Right cardiac atrium (tissue), 5 donors: ENCODE results near the gene REEP2. TPM values are rescaled to one million over a fixed set of nuclear protein-coding genes. Genes with fewer than 3 reads are reported as not detected.

Experiments used
- ATAC-seq, 2 donors: fragments of 200-7000 bp; cut with Tn5 transposase; one replicate each; pipeline versions ENCODE4 v1.8.0 to v1.9.1; 2020; ENCODE audit warnings: moderate library complexity in 2 of 2, mild to moderate bottlenecking in 1 of 2
- DNase-seq, 3 donors: peaks; one replicate each; pipeline ENCODE4 v3.0.0-alpha.2; 2020
- H3K27ac ChIP-seq: one replicate; pipeline ENCODE4 v1.5.1; 2013; ENCODE audit warnings: mild to moderate bottlenecking, low read length, control low read depth, moderate library complexity
- H3K27me3 ChIP-seq: one replicate; pipeline ENCODE4 v1.6.1; 2013; ENCODE audit not compliant: control insufficient read depth, insufficient read depth
- H3K4me1 ChIP-seq: one replicate; pipeline ENCODE4 v1.6.1; 2013; ENCODE audit warnings: low read length; ENCODE audit not compliant: control insufficient read depth, insufficient read depth
- H3K4me3 ChIP-seq: one replicate; pipeline ENCODE4 v1.5.1; 2013; ENCODE audit warnings: low read length, control low read depth
- H3K9me3 ChIP-seq: one replicate; pipeline ENCODE4 v1.6.1; 2013; ENCODE audit warnings: low read length; ENCODE audit not compliant: control insufficient read depth
- WGBS: extraction: QIAGEN DNeasy Blood & Tissue Kit; methylation state at CpG from one replicate; pipeline ENCODE4 v1.1.7; 2013; 5-methylcytosine and 5-hydroxymethylcytosine counted together
- intact Hi-C, 4 donors: fragments of 100-400 bp; cut with DNase I; formaldehyde crosslinking; loops; one replicate each; pipeline versions ENCODE4 v1.11.0 to v1.14.0; 2022 to 2023
- polyA plus RNA-seq: library from polyadenylated mRNA; stranded (reverse); fragments of 200-250 nt; gene quantifications from one replicate; pipeline ENCODE4 v1.2.3, GENCODE V29; 2013
- total RNA-seq, 4 donors: library from RNA; stranded (reverse); fragmentation: NEBNext Ultra II Directional; extraction: Animal tissue kit (Norgen Biotek cat#: 25700); gene quantifications; one replicate each; pipeline ENCODE4 v1.2.1, GENCODE V29; 2021
- donor health status: healthy with polysubstance abuse.
- donor health status: DM: no; HTN: yes; CAD: no.
- donor health status: DM: no; HTN: no; CAD: no.
- donor health status: DM: no; HTN: yes; CAD: no; lungs with severe emphysema.
- donor health status: DM: yes; HTN: yes; CAD: no.

The REEP2 gene
- total and polyA plus RNA-seq, 5 donors: 29.9 to 58.9 (median 38.7) TPM

DNA sequence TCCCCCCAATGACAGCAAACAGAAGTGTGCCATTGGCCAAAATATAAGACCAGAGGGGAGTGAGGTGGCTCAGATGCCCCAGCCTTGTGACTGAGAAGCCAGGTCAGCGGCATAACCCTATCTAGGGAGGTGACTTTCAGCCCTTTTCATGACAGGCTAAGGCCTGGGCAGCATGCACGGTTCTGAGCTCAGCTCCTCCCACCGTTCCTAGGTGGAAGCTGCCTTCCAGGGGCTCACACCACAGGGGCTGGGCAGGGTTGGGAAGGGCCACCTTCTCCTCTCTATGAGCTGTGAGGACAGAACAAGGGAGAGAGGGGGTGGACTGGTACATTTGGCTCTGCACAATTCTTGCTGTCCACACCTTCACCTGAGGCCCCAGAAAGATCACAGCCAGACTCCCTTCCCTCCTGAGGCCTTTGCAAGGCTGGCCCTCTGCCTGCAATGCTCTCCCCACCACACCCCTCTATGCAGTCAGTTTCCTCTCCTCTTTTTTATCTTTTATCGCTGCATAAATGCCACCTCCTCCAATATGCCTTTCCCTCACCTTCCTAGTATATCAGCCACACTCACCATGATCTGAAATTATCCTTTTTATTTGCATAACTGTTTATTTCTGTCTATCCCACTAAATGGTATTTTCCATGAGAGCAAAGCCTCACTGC is 21.3 kb downstream of the REEP2 start:
- intact Hi-C loops: loop anchor here in 1 of 4 donors (10.0 kb wide), 1 partner anchor 85 kb away; the partner anchor contains the start of gene ETF1
- WGBS: 68% methylated on average over 4 of the region's 4 CpGs
- no peak overlapping the region for H3K4me3 ChIP-seq

DNA sequence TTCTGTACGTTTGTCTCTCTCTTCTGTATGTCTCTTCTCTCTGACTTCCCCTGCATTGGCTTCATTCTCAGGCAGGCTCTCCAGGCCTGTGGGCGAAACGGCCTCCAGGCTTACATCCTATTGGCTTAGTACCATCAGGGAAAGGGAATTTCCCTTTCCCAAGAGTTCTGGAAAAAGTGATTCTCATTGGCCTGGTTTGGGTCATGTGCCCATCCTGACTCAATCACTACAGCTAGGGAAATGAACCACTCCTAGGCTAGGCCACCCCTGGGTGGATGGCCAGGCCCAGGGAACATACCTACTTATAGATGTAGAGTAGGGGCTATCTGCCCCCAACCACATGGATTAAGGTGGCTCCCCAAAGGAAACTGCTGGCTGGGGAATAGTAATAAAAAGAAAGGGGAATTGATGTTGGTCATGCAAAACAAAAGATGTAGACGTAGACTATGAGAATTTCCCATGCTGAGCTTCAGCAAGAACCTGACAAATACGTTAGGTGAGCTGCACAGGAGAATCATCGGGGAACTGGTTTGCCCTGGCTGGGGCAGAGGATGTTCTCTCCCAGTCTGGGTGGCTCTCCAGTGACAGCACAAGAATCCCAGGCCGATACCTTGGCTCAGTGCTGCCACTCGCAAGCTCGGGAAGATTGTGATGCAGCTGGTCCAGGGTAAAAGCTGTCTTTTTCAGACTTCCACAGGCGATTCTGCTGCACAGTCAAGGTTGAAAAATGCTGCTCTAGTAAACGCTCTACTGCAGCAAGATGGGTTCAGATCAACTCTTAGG is 22.7 kb downstream of the REEP2 start:
- no peak overlapping the region for H3K27ac ChIP-seq
- WGBS: 72% methylated on average over 11 of the region's 11 CpGs
- H3K4me1 ChIP-seq: peaks cover 10% of the 10 kb centered on the region
- DNase-seq: peak; percentile 50 to 59 (median 58)
- no peak for ATAC-seq
- no peaks in the 10 kb centered on the region for H3K9me3 ChIP-seq
- intact Hi-C loops: loop anchor here in 1 of 4 donors (10.0 kb wide), 1 partner anchor 83 kb away; the partner anchor contains the start of gene ETF1
- no peaks in the 10 kb centered on the region for H3K27me3 ChIP-seq
- H3K4me3 ChIP-seq: no peak overlapping the region

More for the DNA sequence above, 21.3 kb downstream of the REEP2 start:
- DNase-seq: no peak
- Histone ChIP-seq H3K9me3 (no peaks in the 10 kb centered on the region), H3K27me3 (no peaks in the 10 kb centered on the region), H3K4me1 (peaks cover 10% of the 10 kb centered on the region), H3K27ac (no peak overlapping the region)
- ATAC-seq: no peak

DNA sequence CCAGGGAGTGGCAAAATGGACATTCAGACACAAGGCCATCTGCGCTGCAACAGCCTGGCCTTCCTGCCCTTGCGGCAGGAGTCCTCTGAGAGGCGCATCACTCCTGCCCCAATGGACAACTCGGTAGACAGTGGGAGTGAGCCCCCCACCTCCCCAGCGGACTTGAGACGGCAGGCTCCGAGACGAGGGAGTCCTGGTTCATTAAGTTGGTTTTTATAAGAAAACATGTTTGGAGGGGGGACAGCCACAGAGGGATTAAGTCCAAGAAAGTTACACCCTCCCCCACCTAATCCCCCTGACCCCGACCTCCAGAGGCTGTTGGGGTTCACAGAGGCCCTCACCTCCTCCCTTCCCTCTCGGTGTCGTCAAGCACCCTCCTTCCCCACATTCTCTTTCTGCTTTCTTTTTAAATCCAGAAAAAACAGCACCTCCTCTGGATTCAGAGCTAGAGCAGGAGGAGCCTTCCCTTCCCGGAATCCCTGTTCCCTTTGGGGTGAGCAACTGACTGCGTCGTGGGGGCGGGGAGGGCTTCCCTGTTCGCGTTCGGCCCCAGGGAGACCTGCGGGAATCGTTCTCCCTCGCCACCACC is 24.7 kb downstream of the REEP2 start:
- intact Hi-C loops: loop anchor here in 1 of 4 donors (10.0 kb wide), 1 partner anchor 81 kb away; the partner anchor contains the start of gene ETF1
- WGBS: 16% methylated on average over 21 of the region's 21 CpGs
- Histone ChIP-seq H3K9me3 (no peaks in the 10 kb centered on the region), H3K4me3 (peak overlapping the region; percentile 85), H3K27ac (peak overlapping the region; percentile 76), H3K27me3 (no peaks in the 10 kb centered on the region), H3K4me1 (peaks cover 5% of the 10 kb centered on the region)
- no peak for ATAC-seq
- peak in 1 of 3 donors; percentile 77 for DNase-seq

DNA sequence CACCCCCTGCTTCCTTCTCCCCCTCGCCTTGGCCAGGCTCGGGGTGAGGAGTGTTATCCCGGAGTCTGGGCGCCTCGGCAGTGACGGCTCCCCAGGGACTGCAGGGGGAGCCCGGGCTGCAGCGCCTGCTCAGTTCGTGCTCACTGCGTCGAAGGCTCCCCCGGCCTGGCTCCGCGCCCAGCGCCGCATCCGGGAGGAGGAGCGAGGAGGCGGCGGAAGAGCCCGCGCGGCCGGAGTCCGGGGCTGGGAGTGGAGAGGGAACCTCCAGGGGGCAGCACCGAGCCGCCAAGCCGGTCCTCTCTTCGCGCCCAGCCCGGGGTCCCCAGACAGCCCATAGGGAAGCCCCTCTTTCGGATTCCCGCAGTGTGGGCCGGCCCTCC is 25.1 kb downstream of the REEP2 start:
- Histone ChIP-seq H3K27ac (peak overlapping the region; percentile 97), H3K27me3 (no peaks in the 10 kb centered on the region), H3K4me1 (peaks cover 2% of the 10 kb centered on the region), H3K4me3 (peak overlapping the region; percentile 85), H3K9me3 (no peaks in the 10 kb centered on the region)
- intact Hi-C loops: loop anchor here in 1 of 4 donors (10.0 kb wide), 1 partner anchor 81 kb away; the partner anchor contains the start of gene ETF1
- peak; percentile 97 to 99 (median 99) for DNase-seq
- WGBS: 0% methylated on average over 34 of the region's 34 CpGs
- ATAC-seq: peak; percentile 81 to 88

DNA sequence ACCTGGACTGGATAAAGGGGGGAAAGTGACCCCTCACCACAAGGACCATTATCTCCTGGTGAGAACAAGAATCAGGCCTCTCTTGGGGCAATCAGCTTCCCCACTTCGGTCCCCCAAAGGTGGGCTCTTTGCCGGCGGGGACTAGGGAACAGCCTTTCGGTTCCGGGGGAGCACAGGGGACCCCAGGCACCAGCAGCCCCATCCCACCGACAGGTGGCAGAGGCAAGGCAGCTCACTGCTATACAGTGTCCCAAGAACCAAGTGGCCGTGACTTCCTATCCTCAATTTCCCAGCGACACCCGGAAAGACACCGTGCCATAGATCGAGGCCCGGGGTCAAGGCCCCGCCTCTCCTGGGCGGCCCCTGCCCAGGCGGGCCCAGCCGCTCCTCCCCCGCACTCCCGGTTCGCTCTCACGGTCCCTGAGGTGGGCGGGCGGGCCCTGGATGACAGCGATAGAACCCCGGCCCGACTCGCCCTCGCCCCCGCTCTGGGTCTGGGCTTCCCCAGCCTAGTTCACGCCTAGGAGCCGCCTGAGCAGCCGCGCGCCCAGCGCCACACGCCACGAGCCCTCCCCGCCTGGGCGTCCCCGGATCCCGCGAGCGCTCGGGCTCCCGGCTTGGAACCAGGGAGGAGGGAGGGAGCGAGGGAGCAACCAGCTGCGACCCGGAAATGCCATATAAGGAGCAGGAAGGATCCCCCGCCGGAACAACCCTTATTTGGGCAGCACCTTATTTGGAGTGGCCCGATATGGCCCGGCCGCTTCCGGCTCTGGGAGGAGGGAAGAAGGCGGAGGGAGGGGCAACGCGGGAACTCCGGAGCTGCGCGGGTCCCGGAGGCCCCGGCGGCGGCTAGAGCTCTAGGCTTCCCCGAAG is 25.8 kb downstream of the REEP2 start:
- no peaks in the 10 kb centered on the region for H3K9me3 ChIP-seq
- peaks cover 2% of the 10 kb centered on the region for H3K4me1 ChIP-seq
- no peaks in the 10 kb centered on the region for H3K27me3 ChIP-seq
- ATAC-seq (peak; percentile 89 to 92), DNase-seq (peak; percentile 96 to 98 (median 97))
- peak overlapping the region; percentile 97 for H3K27ac ChIP-seq
- intact Hi-C loops: loop anchor here in 2 of 4 donors (5.0 to 10.0 kb wide), 2 partner anchors 38 to 80 kb away; partner anchors contain the start of gene ETF1 (in 1 of the 2)
- under 1% methylated on average over 64 of the region's 64 CpGs for WGBS
- peak overlapping the region; percentile 85 for H3K4me3 ChIP-seq

DNA sequence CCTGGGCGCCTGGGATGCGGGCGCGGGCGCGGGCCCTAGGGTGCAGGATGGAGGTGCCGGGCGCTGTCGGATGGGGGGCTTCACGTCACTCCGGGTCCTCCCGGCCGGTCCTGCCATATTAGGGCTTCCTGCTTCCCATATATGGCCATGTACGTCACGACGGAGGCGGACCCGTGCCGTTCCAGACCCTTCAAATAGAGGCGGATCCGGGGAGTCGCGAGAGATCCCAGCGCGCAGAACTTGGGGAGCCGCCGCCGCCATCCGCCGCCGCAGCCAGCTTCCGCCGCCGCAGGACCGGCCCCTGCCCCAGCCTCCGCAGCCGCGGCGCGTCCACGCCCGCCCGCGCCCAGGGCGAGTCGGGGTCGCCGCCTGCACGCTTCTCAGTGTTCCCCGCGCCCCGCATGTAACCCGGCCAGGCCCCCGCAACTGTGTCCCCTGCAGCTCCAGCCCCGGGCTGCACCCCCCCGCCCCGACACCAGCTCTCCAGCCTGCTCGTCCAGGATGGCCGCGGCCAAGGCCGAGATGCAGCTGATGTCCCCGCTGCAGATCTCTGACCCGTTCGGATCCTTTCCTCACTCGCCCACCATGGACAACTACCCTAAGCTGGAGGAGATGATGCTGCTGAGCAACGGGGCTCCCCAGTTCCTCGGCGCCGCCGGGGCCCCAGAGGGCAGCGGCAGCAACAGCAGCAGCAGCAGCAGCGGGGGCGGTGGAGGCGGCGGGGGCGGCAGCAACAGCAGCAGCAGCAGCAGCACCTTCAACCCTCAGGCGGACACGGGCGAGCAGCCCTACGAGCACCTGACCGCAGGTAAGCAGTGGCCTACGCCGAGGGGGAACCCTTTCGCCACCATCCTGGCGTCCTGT is 26.6 kb downstream of the REEP2 start, which contains the start of gene EGR1:
EGR1 (plus strand) TSS at position 219 of the 864 bp plus-strand sequence; CDS start at position 502, 283 bp downstream.
- no peaks in the 10 kb centered on the region for H3K9me3 ChIP-seq
- H3K27ac ChIP-seq: peak within 1 kb of the TSS; percentile 97
- under 1% methylated on average over 85 of the region's 85 CpGs for WGBS
- DNase-seq (peak; percentile 95 to 98 (median 97)), ATAC-seq (peak; percentile 73 to 80)
- H3K4me1 ChIP-seq: peaks cover 2% of the 10 kb centered on the region
- H3K27me3 ChIP-seq: no peaks in the 10 kb centered on the region
- H3K4me3 ChIP-seq: peak within 1 kb of the TSS; percentile 85
- intact Hi-C loops: loop anchor here in 2 of 4 donors (5.0 to 10.0 kb wide), 2 partner anchors 37 to 79 kb away; partner anchors contain the start of gene ETF1 (in 1 of the 2)

DNA sequence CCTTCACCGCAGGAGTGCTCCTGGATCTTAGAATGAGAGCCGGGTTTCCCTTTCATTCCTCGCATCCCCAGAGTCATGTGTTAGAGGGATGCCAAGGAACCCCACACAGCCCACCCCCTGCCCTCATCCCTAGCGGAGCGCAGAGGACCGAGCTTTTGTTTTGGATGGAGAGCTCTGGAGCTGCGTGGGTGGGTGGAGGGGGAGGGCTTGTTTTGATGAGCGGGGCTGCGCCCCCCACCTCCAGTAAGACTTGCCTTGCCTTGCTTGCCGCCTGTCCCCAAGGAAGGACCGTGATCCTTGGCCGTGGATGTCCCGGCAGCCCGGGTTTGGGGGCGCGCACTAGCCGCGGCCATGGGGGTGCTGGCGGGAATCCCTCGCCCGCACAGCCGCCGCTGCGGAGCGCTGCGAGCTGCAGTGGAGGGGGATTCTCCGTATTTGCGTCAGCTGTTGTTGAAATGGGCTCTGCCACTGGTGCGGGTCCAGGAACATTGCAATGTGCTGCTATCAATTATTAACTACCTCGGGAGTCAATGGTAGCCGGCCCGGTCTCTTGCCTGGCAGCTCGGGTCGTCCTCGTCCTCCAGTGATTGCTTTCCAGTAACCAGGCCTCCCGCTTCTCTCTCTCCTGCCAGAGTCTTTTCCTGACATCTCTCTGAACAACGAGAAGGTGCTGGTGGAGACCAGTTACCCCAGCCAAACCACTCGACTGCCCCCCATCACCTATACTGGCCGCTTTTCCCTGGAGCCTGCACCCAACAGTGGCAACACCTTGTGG is 27.5 kb downstream of the REEP2 start:
- intact Hi-C loops: loop anchor here in 2 of 4 donors (5.0 to 10.0 kb wide), 2 partner anchors 36 to 78 kb away; partner anchors contain the start of gene ETF1 (in 1 of the 2)
- Histone ChIP-seq H3K4me3 (peak overlapping the region; percentile 85), H3K27me3 (no peaks in the 10 kb centered on the region), H3K27ac (no peak overlapping the region), H3K4me1 (peaks cover 2% of the 10 kb centered on the region), H3K9me3 (no peaks in the 10 kb centered on the region)
- no peak for ATAC-seq
- WGBS: 13% methylated on average over 39 of the region's 39 CpGs
- DNase-seq: peak in 2 of 3 donors; percentile 66 to 68

DNA sequence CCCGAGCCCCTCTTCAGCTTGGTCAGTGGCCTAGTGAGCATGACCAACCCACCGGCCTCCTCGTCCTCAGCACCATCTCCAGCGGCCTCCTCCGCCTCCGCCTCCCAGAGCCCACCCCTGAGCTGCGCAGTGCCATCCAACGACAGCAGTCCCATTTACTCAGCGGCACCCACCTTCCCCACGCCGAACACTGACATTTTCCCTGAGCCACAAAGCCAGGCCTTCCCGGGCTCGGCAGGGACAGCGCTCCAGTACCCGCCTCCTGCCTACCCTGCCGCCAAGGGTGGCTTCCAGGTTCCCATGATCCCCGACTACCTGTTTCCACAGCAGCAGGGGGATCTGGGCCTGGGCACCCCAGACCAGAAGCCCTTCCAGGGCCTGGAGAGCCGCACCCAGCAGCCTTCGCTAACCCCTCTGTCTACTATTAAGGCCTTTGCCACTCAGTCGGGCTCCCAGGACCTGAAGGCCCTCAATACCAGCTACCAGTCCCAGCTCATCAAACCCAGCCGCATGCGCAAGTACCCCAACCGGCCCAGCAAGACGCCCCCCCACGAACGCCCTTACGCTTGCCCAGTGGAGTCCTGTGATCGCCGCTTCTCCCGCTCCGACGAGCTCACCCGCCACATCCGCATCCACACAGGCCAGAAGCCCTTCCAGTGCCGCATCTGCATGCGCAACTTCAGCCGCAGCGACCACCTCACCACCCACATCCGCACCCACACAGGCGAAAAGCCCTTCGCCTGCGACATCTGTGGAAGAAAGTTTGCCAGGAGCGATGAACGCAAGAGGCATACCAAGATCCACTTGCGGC is 28.2 kb downstream of the REEP2 start:
- intact Hi-C loops: loop anchor here in 2 of 4 donors (5.0 to 10.0 kb wide), 2 partner anchors 35 to 78 kb away; partner anchors contain the start of gene ETF1 (in 1 of the 2)
- no peaks in the 10 kb centered on the region for H3K9me3 ChIP-seq
- no peak overlapping the region for H3K27ac ChIP-seq
- no peaks in the 10 kb centered on the region for H3K27me3 ChIP-seq
- DNase-seq (peak in 1 of 3 donors; percentile 72), ATAC-seq (no peak)
- peaks cover 2% of the 10 kb centered on the region for H3K4me1 ChIP-seq
- WGBS: 83% methylated on average over 45 of the region's 45 CpGs
- no peak overlapping the region for H3K4me3 ChIP-seq
